Measurements from ENCODE around the gene NEU4.
A peak's percentile ranks its signal among the peaks of the same experiment; 100 is the strongest.
"Not testable (repeated sequence)": the region's sequence is repeated elsewhere in the genome, so short reads cannot be mapped to it uniquely, and the experiment has no call there.

NEU4 gene

DNA sequence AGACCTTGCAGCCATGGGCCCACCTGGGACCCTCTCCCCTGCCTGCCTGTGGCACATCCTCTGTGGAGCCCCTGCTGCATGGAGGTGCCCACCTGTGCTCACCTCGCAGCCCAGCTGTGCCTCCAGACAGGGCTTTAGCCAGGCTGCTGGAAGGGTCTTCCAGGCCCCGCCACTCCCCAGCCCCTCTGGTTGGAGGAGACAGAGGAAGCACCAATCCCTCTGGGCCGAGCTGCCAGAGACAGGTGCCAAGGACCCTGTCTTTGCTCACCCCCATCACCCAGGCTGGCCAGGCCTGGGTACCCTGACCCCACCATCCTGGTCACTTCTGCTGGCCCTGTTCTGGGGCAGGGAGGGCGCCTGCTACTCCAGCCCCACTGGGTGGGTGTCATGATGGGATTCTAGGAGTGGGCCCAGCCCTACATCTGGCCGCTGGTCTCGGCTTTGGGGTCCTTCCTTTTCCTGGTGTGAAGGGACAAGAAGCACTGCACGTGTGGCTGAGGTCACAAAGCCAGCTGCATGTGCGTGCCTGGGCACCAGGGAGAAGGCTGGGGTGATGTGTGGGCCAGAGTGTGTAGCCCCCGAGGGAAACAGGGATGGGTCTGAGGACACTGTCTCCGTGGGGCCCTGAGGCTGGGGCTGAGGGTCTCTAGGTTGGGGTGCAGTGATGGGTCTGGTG, 9.3 kb upstream of the NEU4 start:
- DNase-seq (ENCODE audit: low spot score): no peak

DNA sequence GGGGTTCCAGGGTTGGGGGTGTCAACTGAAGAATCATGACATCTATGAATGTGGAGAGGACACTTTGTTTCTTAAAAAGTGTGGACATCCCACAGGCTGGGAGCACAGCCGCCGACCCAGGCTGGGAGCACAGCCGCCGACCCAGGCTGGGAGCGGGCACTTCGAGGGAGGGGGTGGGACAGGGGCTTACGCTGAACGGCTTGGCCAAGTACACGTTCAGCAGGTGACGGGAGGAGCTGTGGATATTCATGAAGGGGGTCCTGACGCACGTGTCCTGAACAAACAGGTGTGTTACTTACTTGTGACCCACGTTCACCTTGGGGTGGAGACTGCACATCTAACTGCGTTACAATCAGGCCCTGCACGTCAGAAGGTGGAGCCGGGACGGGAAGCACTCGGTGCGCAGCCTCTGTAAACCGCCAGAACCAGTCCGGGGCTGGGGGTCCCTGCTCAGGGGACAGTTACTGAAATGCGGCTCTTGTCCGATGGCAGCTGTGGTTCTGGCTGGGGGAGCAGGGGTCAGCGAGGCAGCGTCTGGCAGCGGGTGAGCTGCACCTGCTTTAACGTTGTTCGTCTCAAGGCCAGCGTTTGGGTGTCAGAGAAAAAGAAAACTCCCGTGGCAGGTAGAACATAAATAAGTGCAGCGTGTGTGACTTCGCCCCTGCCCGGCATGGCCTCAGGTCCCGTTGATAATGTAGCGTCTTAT, 8.6 kb upstream of the NEU4 start:
- DNase-seq (ENCODE audit: low spot score): not testable (repeated sequence)

DNA sequence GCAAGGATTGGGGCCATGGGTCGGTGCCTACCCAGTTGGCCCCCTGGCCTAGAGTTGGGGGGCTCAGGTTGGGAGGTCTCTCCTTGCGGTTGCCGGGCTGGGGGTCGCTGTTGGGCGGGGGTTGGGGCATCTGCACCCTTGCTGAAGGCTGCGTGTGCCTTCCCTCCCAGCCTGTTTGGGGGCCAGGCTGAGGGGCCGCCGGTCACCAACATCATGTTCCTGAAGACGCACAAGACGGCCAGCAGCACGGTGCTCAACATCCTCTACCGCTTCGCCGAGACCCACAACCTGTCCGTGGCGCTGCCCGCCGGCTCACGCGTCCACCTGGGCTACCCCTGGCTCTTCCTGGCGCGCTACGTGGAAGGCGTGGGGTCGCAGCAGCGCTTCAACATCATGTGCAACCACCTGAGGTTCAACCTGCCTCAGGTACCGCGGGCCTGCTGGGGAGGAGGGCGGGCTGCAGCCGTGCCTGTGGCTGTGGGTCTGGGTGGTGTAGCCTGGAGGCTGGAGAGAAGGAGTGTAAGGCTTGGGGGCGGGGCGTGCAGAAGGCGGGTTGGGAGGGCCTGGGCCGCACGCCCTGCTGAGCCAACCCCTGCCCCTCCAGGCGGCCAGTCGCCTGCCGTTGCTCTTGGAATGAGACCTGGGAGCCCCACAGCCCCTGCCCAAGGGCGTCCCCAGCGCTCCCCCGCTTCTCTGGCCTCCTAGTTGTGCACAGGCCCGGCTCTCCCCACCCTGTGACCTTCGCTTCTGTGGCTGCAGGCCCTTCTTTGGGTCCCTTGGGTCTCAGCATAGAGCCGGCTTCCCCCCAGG, 7.2 kb upstream of the NEU4 start:
- no peak for DNase-seq (ENCODE audit: low spot score)

DNA sequence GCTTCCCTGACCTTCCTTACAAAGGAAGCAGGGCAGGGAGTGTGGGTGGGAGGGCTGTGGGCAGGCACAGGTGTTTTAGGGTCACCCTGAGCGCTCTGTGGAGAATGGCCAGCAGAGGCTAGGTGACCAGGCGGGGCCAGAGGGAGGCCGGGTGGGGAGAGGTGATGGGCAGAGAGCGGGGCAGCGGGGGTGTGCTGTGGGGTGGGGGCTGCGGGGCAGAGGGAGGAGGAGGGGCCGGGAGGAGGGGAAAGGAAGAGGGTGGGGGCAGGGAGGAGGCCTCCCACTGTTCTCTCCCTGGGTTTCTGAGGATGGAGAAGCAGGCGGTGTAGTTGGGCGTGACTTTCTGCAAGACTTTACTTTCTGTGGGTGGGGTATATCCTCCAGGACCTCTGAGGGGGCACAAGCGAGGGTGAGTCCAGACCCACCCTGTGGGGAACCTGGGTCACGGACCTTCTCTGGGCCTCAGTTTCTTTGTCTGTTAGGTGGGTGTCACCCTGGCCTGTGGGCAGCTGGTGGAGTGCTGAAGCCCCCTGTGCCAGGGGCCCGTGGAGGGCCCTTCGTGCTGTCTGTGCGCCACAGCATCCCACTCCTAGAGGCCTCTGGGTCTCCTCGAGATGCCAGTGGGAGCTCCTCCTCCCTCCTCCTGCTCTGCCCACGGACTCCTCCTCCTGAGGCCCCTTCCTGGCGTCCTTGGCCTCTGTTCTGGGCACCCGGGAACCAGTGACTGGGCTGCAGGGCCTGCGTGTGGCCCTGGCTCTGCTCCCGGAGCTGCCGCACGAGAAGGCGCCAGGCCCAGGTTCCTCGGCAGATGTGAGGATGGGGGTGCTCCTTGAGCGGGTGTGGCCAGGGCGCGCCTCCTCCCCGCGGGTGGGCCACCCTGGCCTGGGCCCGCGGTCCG, 6.3 kb upstream of the NEU4 start:
- DNase-seq (ENCODE audit: low spot score): no peak

DNA sequence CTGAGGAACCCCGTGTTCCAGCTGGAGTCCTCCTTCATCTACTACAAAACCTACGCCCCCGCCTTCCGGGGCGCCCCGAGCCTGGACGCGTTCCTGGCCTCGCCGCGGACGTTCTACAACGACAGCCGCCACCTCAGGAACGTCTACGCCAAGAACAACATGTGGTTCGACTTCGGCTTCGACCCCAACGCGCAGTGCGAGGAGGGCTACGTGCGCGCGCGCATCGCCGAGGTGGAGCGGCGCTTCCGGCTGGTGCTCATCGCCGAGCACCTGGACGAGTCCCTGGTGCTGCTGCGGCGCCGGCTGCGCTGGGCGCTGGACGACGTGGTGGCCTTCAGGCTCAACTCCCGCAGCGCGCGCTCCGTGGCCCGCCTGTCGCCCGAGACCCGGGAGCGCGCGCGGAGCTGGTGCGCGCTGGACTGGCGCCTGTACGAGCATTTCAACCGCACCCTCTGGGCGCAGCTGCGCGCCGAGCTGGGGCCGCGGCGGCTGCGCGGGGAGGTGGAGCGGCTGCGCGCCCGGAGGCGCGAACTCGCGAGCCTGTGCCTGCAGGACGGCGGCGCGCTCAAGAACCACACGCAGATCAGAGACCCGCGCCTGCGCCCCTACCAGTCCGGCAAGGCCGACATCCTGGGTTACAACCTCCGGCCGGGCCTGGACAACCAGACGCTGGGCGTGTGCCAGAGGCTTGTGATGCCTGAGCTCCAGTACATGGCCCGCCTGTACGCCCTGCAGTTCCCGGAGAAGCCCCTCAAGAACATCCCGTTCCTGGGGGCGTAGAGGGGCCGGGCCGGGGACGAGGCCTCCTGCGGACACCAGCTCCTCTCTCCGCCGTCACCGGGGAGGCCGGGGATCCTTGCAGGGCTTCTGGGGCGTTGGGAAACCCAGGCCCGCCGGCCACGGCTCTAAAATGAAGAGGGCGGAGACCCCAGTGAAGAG, 5.3 kb upstream of the NEU4 start:
- peak; percentile 40 for DNase-seq (ENCODE audit: low spot score)

DNA sequence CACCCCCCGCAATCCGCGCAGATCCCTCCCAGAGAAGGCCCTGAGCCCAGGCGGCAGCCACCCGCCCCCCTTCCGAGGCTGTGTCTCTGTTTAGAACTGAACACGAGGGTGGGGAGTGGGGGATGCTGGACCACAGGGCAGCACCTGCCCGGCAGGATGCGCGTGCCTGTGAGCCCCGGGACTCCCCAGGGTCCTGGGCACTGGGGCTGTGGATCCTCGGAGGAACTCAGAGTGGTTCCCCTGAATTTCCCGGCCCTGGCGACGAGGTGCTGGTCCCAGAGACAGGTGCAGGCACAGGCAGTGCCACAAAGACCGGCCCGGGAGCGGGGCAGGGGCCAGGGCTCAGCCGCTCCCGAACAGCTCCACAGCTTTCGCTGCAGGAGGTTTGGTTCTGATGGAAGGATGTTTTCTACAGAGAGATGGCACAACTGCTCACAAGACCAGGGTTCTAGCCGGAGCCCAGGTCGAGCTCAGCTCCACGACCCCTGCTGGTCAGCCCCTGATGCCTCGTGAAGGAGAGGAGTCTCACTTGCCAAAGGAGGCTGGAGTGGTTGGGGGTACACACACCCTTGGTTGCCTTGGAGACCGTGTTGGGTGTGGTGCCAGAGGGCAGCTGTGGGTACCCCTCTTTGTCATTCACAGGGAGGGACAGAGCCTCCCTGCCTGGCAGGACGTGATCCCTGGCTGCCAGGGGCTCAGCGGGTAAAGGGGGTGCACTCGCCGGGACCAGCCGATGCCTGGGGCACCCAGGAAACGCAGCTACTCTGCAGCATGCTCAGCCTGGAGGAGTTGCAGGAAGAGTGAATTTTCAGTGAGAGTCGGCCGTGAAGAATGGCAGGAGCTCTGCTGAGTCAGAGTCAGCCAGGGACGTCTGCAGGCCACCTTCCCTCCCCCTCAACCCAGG, 4.4 kb upstream of the NEU4 start:
- peak; percentile 19 for DNase-seq (ENCODE audit: low spot score)

DNA sequence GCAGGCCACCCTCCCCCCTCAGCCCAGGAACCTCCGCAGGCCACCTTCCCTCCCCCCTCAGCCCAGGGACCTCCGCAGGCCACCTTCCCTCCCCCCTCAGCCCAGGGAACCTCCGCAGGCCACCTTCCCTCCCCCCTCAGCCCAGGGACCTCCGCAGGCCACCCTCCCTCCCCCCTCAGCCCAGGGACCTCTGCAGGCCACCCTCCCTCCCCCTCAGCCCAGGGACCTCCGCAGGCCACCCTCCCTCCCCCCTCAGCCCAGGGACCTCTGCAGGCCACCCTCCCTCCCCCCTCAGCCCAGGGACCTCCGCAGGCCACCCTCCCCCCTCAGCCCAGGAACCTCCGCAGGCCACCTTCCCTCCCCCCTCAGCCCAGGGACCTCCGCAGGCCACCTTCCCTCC, 2.8 kb upstream of the NEU4 start:
- DNase-seq (ENCODE audit: low spot score): not testable (repeated sequence)

DNA sequence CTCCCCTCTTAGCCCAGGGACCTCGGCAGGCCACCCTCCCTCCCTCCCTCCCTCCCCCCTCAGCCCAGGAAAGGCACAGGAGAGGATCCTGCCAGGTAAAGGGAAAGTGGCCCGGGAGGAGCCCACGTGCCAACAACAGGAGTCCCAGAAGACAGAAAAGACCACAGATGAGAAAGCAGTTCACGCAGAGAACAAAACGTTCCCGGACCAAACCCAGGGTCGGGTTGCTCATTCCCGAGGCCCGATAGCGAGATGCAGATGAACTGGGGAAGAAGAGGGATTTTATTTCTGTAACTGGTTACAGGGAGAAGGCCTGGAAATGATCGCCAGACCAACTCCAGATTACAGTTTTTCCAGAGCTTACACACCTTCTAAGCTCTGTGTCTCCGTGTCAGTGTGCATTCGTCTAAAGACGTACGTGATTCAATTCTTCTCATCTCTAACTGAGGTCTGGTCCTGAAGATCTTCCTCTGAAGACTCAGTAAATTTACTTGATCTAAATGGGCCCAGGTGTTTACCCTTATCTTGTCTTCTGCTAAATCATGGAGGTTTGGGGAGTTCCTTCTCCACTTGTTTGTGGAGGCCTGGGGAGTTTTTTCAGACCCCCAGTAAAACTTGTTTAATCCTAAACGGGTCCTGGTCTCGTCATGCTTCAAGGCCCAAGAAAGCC, 807 bp upstream of the NEU4 start:
- DNase-seq (ENCODE audit: low spot score): no peak

DNA sequence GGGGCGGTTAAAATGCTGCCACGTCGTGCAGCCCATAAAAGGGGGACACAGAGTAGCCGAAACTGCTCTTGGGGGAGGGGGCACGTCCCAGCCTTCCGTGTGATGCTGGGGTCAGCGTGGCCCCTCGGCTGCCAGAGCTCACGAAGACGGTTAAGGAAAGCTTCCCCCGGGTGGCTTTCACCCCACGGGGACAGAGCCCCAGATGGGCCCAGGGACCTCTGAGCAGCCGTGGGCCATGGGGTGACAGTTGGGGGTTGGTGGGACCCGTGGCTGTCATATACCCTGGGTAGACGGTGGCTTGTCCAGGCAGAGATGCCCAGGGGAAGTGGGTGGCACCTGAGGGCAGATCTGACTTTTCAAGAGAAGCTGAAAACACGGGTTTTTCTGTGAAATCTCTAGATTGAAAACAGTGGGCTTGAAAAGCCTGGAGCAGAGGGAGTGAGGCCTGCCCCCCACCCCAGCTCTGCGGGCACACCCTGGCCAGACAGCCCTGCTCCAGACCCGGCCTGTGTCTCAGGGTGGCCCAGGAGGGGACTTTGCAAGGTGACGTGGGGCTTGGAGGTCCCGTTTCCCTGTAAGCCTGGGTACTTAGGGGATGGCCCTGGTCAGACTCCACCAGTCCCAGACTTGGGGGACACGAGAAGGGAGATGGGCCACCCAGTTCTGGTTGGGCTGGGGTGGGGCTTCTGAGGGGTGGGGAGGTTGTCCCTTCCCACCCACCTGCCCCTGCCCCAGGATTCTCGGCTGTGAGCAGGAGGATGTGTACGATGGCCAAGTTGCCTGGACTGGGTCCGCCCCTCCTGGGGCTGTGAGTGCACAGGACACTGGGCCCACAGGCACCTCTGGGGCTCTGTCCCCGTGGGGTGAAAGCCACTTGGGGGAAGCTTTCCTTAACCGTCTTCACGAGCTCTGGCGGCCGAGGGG, 652 bp downstream of the NEU4 start:
- DNase-seq (ENCODE audit: low spot score): no peak

DNA sequence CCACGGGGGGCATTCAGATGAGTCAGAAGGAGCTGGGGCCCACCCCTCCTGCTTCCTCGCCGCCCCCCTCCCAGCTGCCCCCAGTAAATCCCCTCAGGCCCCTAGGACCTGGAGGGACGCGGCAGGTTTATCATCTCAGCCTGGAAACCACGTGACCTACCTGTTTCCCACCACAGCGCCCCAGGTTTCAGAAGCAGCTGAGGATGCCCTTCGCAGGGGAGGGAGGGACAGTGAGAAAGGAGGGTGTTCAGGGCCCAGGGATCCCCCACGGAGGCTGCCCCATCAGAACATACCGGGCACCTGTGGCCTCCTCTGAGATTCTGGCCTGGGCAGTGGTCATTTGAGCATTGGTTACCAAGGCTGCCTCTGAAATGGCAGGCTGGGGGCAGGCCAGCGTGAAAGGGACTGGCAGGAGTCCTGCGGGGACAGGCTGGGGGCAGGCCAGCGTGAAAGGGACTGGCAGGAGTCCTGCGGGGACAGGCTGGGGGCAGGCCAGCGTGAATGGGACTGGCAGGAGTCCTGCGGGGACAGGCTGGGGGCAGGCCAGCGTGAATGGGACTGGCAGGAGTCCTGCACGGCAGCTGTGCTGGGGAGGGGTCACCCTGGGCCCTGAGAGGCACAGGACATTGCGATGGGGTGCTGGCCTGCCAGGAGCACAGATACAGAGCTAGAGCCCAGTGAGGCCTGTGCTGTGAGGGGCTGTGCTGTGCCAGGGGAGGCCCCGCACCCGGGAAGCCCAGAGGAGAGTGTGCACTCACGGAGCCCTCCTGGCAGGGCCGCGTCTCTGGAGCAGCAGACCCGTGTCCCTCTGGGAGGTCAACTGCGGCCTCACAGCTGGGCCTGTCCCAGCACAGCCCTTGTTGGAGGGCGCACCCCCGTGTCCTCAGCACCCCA, 1.6 kb downstream of the NEU4 start:
- DNase-seq (ENCODE audit: low spot score): no peak

DNA sequence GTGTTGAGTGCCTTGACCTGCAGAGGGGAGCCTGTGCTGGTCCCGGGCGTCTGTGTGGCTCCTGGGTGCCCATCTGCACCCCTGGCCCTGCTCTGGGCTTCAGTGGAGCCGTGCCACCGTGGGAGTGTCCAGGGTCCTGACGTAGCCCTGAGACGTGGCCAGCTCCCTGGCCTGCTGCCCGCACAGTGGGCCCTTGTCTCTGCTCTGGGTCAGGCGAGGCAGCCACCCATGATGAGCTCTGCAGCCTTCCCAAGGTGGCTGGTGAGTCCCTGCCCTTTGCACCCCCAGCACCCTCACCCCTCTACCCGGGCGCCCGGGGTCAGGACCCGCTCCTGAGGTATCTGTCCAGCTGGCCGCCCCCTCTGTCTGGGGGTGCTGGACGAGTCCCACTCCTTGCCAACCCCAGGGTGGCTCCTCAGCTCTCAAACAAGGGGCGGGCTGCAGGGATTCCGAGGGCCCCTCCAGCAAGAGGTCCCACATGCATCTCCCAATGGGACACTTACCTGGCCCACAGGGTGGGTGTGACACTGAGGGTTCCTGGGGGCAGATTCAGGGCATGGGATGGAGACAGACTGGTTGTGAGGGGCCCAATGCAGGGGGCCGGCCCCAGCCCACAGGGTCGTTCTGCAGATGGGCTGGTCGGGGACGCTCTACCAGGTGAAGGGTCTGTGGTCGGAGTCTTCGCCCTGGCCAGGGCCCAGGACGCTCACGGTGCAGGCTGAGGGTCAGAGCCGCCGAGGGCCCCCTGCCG, 2.4 kb downstream of the NEU4 start:
- DNase-seq (ENCODE audit: low spot score): no peak

DNA sequence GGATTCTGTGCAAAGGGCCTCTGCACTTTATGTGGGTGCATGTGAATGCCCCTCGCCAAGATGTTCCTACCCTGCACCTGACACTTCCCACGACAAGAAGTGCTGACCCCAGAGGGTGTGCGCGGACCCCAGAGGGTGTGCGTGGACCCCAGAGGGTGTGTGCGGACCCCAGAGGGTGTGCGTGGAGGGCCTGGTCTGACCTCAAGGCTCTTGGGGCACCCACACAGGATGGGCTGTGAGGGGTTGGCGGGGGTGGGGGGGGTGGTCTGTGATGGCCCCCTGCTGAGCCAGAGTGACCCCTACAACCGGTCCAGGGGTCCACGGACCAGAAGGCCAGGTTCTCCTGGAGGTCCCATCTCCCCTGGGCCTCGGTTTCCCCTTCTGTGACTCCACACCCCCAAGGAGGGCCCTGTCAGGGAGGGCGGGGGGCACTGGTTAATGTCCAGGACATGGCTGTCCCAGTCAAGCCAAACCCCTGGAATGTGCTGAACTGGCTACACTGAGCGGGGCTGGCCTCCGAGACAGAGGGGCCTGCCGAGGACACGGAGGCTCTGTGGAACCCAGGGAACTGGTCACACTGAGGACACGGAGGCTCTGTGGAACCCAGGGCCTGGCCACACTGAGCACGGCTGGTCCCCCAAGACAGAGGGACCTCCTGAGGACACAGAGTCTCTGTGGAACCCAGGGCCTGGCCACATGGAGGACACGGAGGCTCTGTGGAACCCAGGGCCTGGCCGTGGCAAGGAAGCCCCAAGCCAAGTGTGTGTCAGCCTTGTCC, 3.1 kb downstream of the NEU4 start:
- DNase-seq (ENCODE audit: low spot score): no peak

DNA sequence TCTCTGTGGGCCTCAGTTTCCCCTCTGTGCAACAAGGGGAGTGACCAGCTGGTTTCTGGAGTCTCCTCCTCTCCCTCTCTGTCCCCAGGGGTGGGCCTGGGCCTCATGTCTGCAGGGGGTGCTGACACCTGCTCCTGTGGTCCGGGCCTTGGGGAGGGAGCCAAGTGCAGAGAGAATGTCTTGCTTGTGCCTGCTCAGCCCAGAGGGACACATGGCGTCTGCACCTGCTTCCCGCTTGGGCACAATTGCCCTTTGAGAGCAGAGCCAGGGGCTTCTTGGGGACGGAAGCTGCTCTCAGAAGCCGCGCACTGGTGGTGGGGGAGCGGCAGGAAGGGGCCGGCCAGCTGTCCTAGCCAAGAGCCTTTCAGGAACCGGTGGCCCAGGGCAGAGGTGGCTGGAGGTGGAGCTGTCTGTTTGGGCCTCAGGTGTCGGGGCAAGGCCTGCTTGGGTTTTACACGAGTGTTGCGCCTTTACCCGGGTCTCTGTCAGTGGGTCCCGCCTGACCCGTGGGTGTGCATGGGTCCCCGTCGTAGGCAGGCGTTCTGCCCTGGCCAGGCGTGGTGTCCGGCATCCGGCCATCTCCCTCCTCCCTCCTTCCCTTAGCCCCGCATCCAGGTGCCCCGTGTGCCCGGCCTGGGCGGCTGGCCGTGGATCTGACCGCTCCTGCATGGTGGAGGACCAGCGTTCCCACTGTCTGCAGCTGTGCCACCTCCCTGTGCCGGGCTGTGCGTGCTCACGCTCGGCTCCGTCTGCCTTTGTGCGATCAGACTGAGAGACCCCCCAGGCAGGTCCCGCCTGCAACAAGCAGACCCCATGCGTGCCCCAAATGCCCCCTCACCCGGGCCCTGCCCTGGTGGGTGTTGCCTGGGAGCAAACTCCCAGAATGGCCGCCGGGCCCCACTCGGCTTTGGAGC, 4.0 kb downstream of the NEU4 start:
- no peak for DNase-seq (ENCODE audit: low spot score)

DNA sequence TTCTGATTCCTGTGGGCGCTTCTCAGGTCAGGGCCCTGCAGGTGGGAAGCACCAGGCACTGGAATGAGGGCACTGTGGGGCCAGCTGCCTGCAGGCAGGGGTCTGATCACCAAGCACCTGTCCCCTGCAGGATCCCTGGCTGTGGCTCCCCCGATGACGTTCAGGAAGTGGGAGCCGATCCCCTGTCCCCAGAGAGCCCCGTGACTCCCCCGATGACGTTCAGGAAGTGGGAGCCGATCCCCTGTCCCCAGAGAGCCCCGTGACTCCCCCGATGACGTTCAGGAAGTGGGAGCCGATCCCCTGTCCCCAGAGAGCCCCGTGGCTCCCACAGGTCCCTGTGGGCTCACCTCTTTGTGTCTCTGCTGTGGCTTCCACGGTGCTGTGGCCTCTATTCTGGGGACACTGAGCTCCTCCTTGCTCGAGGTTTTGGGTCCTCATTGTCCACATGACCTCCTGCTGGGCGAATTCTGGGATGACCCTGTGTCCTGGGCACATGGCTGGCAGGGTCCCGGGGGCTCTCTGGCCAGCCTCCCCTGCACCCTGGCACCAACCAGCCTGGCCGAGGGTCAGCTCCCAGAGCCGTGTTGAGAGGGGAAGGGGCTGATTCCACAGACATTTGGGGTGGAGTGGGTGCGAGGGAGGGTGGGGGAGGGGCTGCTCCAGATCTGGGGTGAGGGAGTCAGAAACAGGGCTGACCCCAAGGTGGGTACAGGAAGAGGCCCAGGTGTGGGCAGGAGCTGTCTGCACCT, 4.8 kb downstream of the NEU4 start:
- DNase-seq (ENCODE audit: low spot score): no peak
